Hepatocyte (in vitro differentiated cells): ENCODE data around the gene NPY4R.
"Not testable (repeated sequence)": the region's sequence is repeated elsewhere in the genome, so short reads cannot be mapped to it uniquely, and the experiment has no call there.

ENCODE experiments used
- EZH2phosphoT487 ChIP-seq: fragments of 200-600 bp; sonication (generic); IDR thresholded peaks from one replicate; pipeline ENCODE4 v1.6.1; 2018; ENCODE audit warnings: antibody characterized with exemption, mild to moderate bottlenecking, low read depth, moderate library complexity; ENCODE audit not compliant: unreplicated experiment, severe bottlenecking
- TF ChIP-seq, protein P1 (sequence below): fragments of 200-600 bp; sonication (generic); IDR thresholded peaks from 2 replicates; pipeline ENCODE4 v1.5.1; 2016; ENCODE audit warnings: antibody characterized with exemption, mild to moderate bottlenecking; ENCODE audit not compliant: poor library complexity

- TF ChIP-seq EZH2phosphoT487 = not testable (repeated sequence)
- TF ChIP-seq, protein P1, sequence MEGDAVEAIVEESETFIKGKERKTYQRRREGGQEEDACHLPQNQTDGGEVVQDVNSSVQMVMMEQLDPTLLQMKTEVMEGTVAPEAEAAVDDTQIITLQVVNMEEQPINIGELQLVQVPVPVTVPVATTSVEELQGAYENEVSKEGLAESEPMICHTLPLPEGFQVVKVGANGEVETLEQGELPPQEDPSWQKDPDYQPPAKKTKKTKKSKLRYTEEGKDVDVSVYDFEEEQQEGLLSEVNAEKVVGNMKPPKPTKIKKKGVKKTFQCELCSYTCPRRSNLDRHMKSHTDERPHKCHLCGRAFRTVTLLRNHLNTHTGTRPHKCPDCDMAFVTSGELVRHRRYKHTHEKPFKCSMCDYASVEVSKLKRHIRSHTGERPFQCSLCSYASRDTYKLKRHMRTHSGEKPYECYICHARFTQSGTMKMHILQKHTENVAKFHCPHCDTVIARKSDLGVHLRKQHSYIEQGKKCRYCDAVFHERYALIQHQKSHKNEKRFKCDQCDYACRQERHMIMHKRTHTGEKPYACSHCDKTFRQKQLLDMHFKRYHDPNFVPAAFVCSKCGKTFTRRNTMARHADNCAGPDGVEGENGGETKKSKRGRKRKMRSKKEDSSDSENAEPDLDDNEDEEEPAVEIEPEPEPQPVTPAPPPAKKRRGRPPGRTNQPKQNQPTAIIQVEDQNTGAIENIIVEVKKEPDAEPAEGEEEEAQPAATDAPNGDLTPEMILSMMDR = not testable (repeated sequence)
These were observed 47.6 kb upstream of the NPY4R start for GRCh38 chr10:46513333-46513732.
